ENCODE measurements around the gene DEAF1. TPM values are rescaled to one million over a fixed set of nuclear protein-coding genes. Genes with fewer than 3 reads are reported as not detected.

DEAF1 gene
- total RNA-seq, 1 experiment from 2014 or later, result 33.9 TPM

DNA sequence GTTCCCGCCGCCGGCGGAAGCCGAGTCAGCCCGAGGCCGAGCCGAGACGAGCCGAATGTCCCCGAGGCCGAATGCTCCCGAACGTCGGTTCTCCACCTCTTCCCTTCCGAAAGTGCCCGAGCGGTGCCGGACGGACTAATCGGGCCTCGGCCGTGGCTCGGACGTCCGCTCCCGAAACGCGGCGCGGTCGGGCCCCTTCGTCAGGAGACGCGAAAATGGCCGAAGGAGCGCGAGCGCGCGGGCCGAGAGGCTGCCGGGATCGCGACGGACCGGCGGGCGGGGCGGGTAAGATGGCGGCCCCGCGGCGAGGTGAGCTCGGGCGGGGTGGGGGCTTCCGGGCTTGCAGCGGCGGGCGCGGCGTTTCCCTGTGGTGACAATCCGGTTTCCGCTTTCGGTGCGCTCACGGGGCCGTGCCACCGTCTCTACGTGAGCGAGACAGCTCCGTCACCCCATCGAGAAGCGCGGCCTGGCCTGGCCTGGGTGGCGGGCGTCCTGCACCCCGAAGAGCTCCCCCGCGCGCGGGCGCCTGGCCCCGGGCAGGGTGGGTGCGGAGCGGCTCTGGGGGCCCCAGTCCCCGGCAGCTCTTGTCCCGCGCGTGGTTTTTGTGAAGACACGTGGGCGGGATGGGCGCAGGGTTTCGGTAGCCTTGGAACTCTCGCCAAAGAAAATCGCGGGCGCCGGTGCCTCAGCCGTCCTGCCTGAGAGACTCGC, 671 bp upstream of the DEAF1 start, which contains the start of gene TMEM80:
TMEM80 (plus strand) TSS at position 279 of the 711 bp plus-strand sequence; CDS start at position 291, 12 bp downstream.
- Histone ChIP-seq H3K4me3 (replicated peaks in 1 of 2; ENCODE audit: low read depth in 1 of 2, low read length in 2 of 2) (peak within 1 kb of the TSS; percentile 75 to 94), H3K79me2 (ENCODE audit: insufficient read depth, low read length) (peaks cover 49% of the 10 kb centered on the region), H3K27ac (ENCODE audit: low read depth, low read length) (peak within 1 kb of the TSS; percentile 99), H3K9ac (ENCODE audit: low read length) (peak within 1 kb of the TSS; percentile 91), H2AFZ (ENCODE audit: low read depth, low read length, poor library complexity, severe bottlenecking) (no peak within 1 kb of the TSS), H3K4me1 (ENCODE audit: control insufficient read depth in 1 of 2, insufficient read depth in 2 of 2, low read length in 2 of 2) (peaks cover 8 to 34% of the 10 kb centered on the region in 2 experiments), H3K27me3 (ENCODE audit: insufficient read depth, low read length) (no peaks in the 10 kb centered on the region), H3K9me3 (ENCODE audit: control insufficient read depth in 1 of 2, insufficient read depth in 1 of 2, low read depth in 1 of 2, low read length in 2 of 2) (no peaks in the 10 kb centered on the region), H3K4me2 (ENCODE audit: low read length) (peak within 1 kb of the TSS; percentile 87), H3K9me2 (ENCODE audit: insufficient read depth) (no peaks in the 10 kb centered on the region), H3K36me3 (ENCODE audit: control insufficient read depth in 1 of 2, insufficient read depth in 2 of 2, low read length in 2 of 2) (no peaks in the 10 kb centered on the region), H4K20me1 (ENCODE audit: insufficient read depth) (no peaks in the 10 kb centered on the region)
- CTCF ChIA-PET, result interaction anchor here (0.6 to 2.9 kb wide), 7 partner anchors 10 to 225 kb away, joined by 3 to 24 read pairs (median 3); partner anchors contain the start of gene EPS8L2
- TF ChIP-seq, protein P1, sequence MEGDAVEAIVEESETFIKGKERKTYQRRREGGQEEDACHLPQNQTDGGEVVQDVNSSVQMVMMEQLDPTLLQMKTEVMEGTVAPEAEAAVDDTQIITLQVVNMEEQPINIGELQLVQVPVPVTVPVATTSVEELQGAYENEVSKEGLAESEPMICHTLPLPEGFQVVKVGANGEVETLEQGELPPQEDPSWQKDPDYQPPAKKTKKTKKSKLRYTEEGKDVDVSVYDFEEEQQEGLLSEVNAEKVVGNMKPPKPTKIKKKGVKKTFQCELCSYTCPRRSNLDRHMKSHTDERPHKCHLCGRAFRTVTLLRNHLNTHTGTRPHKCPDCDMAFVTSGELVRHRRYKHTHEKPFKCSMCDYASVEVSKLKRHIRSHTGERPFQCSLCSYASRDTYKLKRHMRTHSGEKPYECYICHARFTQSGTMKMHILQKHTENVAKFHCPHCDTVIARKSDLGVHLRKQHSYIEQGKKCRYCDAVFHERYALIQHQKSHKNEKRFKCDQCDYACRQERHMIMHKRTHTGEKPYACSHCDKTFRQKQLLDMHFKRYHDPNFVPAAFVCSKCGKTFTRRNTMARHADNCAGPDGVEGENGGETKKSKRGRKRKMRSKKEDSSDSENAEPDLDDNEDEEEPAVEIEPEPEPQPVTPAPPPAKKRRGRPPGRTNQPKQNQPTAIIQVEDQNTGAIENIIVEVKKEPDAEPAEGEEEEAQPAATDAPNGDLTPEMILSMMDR (IDR thresholded peaks at IDR 0.05 in 2 of 3, conservative IDR thresholded peaks at IDR 0.05 in 1 of 3; ENCODE audit: borderline replicate concordance in 1 of 3, insufficient read depth in 1 of 3, low read depth in 2 of 3, low read length in 2 of 3), result no peak
- TF ChIP-seq JUND (IDR thresholded peaks at IDR 0.05) (no peak), POLR2A (IDR thresholded peaks at IDR 0.05; ENCODE audit: borderline replicate concordance, extremely low read depth, insufficient read depth, insufficient read length) (peak; percentile 45), CEBPB (IDR thresholded peaks at IDR 0.05; ENCODE audit: low read depth) (no peak), ZFX (IDR thresholded peaks at IDR 0.05) (peak; percentile 94; the same call in 1 of the 2 replicates), EZH2phosphoT487 (IDR thresholded peaks at IDR 0.05; ENCODE audit: borderline replicate concordance) (no peak), YY1 (IDR thresholded peaks at IDR 0.05; ENCODE audit: extremely low read depth, insufficient replicate concordance, low read depth, low read length) (peak; percentile 94), POLR2AphosphoS5 (IDR thresholded peaks at IDR 0.05; ENCODE audit: low read depth, low read length) (peak; percentile 78)
- TF ChIP-seq, protein P2, sequence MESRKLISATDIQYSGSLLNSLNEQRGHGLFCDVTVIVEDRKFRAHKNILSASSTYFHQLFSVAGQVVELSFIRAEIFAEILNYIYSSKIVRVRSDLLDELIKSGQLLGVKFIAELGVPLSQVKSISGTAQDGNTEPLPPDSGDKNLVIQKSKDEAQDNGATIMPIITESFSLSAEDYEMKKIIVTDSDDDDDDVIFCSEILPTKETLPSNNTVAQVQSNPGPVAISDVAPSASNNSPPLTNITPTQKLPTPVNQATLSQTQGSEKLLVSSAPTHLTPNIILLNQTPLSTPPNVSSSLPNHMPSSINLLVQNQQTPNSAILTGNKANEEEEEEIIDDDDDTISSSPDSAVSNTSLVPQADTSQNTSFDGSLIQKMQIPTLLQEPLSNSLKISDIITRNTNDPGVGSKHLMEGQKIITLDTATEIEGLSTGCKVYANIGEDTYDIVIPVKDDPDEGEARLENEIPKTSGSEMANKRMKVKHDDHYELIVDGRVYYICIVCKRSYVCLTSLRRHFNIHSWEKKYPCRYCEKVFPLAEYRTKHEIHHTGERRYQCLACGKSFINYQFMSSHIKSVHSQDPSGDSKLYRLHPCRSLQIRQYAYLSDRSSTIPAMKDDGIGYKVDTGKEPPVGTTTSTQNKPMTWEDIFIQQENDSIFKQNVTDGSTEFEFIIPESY (IDR thresholded peaks at IDR 0.05; ENCODE audit: extremely low read depth, insufficient replicate concordance, low read length), result no peak
- BruUV-seq (replicated peaks), result no TSS peak
- DNase-seq (ENCODE audit: low read depth, low spot score) (peak; percentile 96), ATAC-seq (peak; percentile 86)
- RAD21 ChIA-PET (ENCODE audit: low non-redundant PET in 1 of 2, low total read pairs in 2 of 2, uncharacterized antibody in 2 of 2, unreplicated experiment in 2 of 2), result interaction anchor here in 1 of 2 experiments (1.0 kb wide), 1 partner anchor 88 kb away, joined by 4 read pairs; no protein-coding TSS in a partner anchor
- POLR2A ChIA-PET, result interaction anchor here (1.3 to 1.5 kb wide), 3 partner anchors 11 to 120 kb away, joined by 3 to 6 read pairs (median 3); partner anchors contain the start of gene EPS8L2
- intact Hi-C loops (cut with micrococcal nuclease), result loop anchor here (1.0 kb wide), 2 partner anchors 28 to 70 kb away; no protein-coding TSS in a partner anchor

All from HCT116 (cell line).